HG03520 (cell line): ENCODE results near the gene DDAH2.

Experiments
- ATAC-seq: cut with Tn5 transposase; IDR thresholded peaks from one replicate; pipeline ENCODE4 v1.9.1; 2021; ENCODE audit warnings: mild to moderate bottlenecking, moderate library complexity; ENCODE audit not compliant: unreplicated experiment

The DDAH2 gene

GRCh38 chr6:31733734-31734133 is 4.6 kb upstream of the DDAH2 start:
- ATAC-seq, result no peak

GRCh38 chr6:31732029-31732428 is 2.9 kb upstream of the DDAH2 start:
- ATAC-seq, result no peak

GRCh38 chr6:31730631-31731086 is 1.6 kb upstream of the DDAH2 start:
- no peak for ATAC-seq

- ATAC-seq, result peak; percentile 17
Observed at GRCh38 chr6:31729979-31730630, 1.0 kb upstream of the DDAH2 start.

GRCh38 chr6:31729515-31729978 is 448 bp upstream of the DDAH2 start:
- peak; percentile 42 for ATAC-seq

GRCh38 chr6:31727717-31728671 is 1.1 kb downstream of the DDAH2 start:
- ATAC-seq, result no peak

GRCh38 chr6:31727034-31727716 is 1.9 kb downstream of the DDAH2 start:
- ATAC-seq, result no peak

- ATAC-seq, result no peak
Observed at GRCh38 chr6:31725502-31726350, 3.4 kb downstream of the DDAH2 start.

- ATAC-seq, result no peak
Observed at GRCh38 chr6:31723980-31724691, 5.0 kb downstream of the DDAH2 start.

GRCh38 chr6:31723245-31723979 is 5.7 kb downstream of the DDAH2 start, which contains the start of gene MPIG6B:
MPIG6B (plus strand) TSS chr6:31723373; CDS start chr6:31723384, 11 bp downstream.
- ATAC-seq, result no peak

- no peak for ATAC-seq
Observed at GRCh38 chr6:31722173-31722572, 6.9 kb downstream of the DDAH2 start.

- ATAC-seq, result no peak
Observed at GRCh38 chr6:31721351-31722020, 7.6 kb downstream of the DDAH2 start, which contains the start of gene LY6G6C. LY6G6C (minus strand) TSS chr6:31721746; CDS start chr6:31721679, 67 bp downstream.

- no peak for ATAC-seq
Observed at GRCh38 chr6:31720196-31720770, 8.8 kb downstream of the DDAH2 start.

- no peak for ATAC-seq
Observed at GRCh38 chr6:31719001-31719400, 10.1 kb downstream of the DDAH2 start.

- no peak for ATAC-seq
Observed at GRCh38 chr6:31718265-31718664, 10.8 kb downstream of the DDAH2 start.

- ATAC-seq, result no peak
Observed at GRCh38 chr6:31717499-31718222, 11.4 kb downstream of the DDAH2 start.
